Natural killer cell (primary cell): ENCODE results near the gene PEPD. TPM values are rescaled to one million over a fixed set of nuclear protein-coding genes. Genes with fewer than 3 reads are reported as not detected.

Experiments
- ATAC-seq, 3 donors: fragments of 150-1000 bp in 2 of 3; fragments of 200-7000 bp in 1 of 3; cut with Tn5 transposase; 1 replicate in 1 of 3; 2 replicates in 2 of 3; pipeline ENCODE4 v1.10.0; 2021; ENCODE audit warnings: mild to moderate bottlenecking in 2 of 3, moderate library complexity in 2 of 3
- DNase-seq, 2 donors: peaks; one replicate each; pipeline versions ENCODE4 v3.0.0 to v3.0.0-alpha.2; 2013 to 2021; ENCODE audit warnings: mixed read lengths in 1 of 2
- H3K27ac ChIP-seq: one replicate; pipeline ENCODE4 v1.5.1; 2013; ENCODE audit warnings: mild to moderate bottlenecking, low read length
- H3K27me3 ChIP-seq: one replicate; pipeline ENCODE4 v1.6.1; 2013; ENCODE audit warnings: low read length; ENCODE audit not compliant: control insufficient read depth, insufficient read depth
- H3K36me3 ChIP-seq: one replicate; pipeline ENCODE4 v1.6.1; 2013; ENCODE audit warnings: low read length; ENCODE audit not compliant: control insufficient read depth, insufficient read depth
- H3K4me1 ChIP-seq: one replicate; pipeline ENCODE4 v1.6.1; 2013; ENCODE audit warnings: low read length; ENCODE audit not compliant: control insufficient read depth, insufficient read depth
- H3K4me3 ChIP-seq: one replicate; pipeline ENCODE4 v1.5.1; 2013; ENCODE audit warnings: low read length
- H3K9me3 ChIP-seq: one replicate; pipeline ENCODE4 v1.6.1; 2013; ENCODE audit warnings: low read length; ENCODE audit not compliant: control insufficient read depth, insufficient read depth
- H3K27ac Mint-ChIP-seq, 2 donors: one replicate each; pipeline ENCODE4 v1.8.0; 2022; ENCODE audit warnings: mild to moderate bottlenecking in 2 of 2, mixed read lengths in 2 of 2, moderate library complexity in 1 of 2
- H3K27me3 Mint-ChIP-seq, 2 donors: one replicate each; pipeline ENCODE4 v1.8.0; 2022; ENCODE audit warnings: low read depth in 2 of 2, mixed read lengths in 2 of 2
- H3K36me3 Mint-ChIP-seq: one replicate; pipeline ENCODE4 v1.8.0; 2022; ENCODE audit warnings: mixed read lengths
- H3K4me1 Mint-ChIP-seq, 2 donors: one replicate each; pipeline ENCODE4 v1.8.0; 2022; ENCODE audit warnings: mixed read lengths in 2 of 2
- H3K4me3 Mint-ChIP-seq: one replicate; pipeline ENCODE4 v1.8.0; 2022; ENCODE audit warnings: mild to moderate bottlenecking, moderate library complexity, mixed read lengths
- H3K9me3 Mint-ChIP-seq, 2 donors: one replicate each; pipeline ENCODE4 v1.8.0; 2022; ENCODE audit warnings: mixed read lengths in 2 of 2
- WGBS: methylation state at CpG from one replicate; pipeline ENCODE4 v1.1.7; 2013; ENCODE audit warnings: missing lambda C conversion rate; ENCODE audit not compliant: insufficient coverage; 5-methylcytosine and 5-hydroxymethylcytosine counted together
- intact Hi-C: fragments of 100-400 bp; cut with micrococcal nuclease; formaldehyde crosslinking; loops from one replicate; pipeline ENCODE4 v1.14.2; 2022
- total RNA-seq, 4 donors: library from RNA; stranded (reverse); fragments of 120-200 nt in 1 of 4; gene quantifications; one replicate each; pipeline versions ENCODE4 v1.2.3 to v1.2.4, GENCODE V29; 2013 to 2022
- TF ChIP-seq, protein P1 (sequence below): fragments of 200-600 bp; IDR thresholded peaks from one replicate; pipeline ENCODE4 v1.8.0; 2022; ENCODE audit warnings: antibody characterized with exemption

PEPD gene
- total RNA-seq, 3 donors from 2014 or later (not counting 1 experiment from before 2014, with no cell fraction given): 33.9 to 42.2 (median 40.9) TPM

DNA sequence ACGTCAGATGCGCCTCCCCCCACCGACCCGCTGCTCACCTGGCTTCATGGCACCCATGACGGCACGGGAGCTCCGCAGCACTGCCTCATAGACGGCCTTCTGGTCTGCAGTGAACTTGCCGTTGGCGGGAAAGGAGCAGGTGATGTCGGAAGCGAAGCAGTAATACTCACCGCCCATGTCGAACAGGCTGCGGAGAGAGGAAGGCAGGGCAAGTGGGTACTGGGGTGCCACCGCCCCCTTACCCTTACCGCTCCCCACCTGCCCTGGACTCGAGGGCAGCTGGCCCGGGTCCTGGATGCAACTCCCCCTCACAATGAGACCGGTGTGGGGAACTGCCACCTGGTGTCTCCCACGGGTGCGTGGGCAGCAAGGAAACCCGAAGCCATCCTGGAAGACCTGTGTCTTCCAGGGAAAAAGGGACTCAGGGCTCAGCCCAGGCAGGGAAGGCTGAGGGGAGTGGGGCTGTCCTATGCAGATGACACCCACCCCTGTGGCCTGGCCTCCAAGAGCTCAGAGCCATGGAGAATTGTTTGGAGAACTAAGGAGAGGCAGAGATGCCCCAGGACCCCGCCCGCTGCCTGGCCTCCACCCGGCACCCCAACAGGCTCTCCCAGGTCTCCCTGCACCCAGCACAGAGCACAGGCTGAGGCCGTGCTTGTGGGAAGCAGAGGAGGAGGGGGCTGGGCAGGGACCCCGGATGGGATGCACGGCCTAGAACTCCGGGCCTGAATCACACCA lies 119.7 kb downstream of the PEPD start:
- Histone ChIP-seq H3K36me3 (no peaks in the 10 kb centered on the region), H3K4me1 (peaks cover 7% of the 10 kb centered on the region), H3K27ac (no peak overlapping the region), H3K4me3 (no peak overlapping the region), H3K9me3 (no peaks in the 10 kb centered on the region), H3K27me3 (no peaks in the 10 kb centered on the region)
- intact Hi-C loops: no loop called here
- Mint-ChIP-seq H3K9me3 (no peaks in the 10 kb centered on the region), H3K4me1 (no peaks in the 10 kb centered on the region), H3K27ac (no peak overlapping the region), H3K36me3 (no peaks in the 10 kb centered on the region), H3K27me3 (no peaks in the 10 kb centered on the region), H3K4me3 (no peak overlapping the region)
- ATAC-seq (no peak), DNase-seq (no peak)
- TF ChIP-seq, protein P1, sequence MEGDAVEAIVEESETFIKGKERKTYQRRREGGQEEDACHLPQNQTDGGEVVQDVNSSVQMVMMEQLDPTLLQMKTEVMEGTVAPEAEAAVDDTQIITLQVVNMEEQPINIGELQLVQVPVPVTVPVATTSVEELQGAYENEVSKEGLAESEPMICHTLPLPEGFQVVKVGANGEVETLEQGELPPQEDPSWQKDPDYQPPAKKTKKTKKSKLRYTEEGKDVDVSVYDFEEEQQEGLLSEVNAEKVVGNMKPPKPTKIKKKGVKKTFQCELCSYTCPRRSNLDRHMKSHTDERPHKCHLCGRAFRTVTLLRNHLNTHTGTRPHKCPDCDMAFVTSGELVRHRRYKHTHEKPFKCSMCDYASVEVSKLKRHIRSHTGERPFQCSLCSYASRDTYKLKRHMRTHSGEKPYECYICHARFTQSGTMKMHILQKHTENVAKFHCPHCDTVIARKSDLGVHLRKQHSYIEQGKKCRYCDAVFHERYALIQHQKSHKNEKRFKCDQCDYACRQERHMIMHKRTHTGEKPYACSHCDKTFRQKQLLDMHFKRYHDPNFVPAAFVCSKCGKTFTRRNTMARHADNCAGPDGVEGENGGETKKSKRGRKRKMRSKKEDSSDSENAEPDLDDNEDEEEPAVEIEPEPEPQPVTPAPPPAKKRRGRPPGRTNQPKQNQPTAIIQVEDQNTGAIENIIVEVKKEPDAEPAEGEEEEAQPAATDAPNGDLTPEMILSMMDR: no peak
- 96% methylated on average over 30 of the region's 30 CpGs for WGBS

DNA sequence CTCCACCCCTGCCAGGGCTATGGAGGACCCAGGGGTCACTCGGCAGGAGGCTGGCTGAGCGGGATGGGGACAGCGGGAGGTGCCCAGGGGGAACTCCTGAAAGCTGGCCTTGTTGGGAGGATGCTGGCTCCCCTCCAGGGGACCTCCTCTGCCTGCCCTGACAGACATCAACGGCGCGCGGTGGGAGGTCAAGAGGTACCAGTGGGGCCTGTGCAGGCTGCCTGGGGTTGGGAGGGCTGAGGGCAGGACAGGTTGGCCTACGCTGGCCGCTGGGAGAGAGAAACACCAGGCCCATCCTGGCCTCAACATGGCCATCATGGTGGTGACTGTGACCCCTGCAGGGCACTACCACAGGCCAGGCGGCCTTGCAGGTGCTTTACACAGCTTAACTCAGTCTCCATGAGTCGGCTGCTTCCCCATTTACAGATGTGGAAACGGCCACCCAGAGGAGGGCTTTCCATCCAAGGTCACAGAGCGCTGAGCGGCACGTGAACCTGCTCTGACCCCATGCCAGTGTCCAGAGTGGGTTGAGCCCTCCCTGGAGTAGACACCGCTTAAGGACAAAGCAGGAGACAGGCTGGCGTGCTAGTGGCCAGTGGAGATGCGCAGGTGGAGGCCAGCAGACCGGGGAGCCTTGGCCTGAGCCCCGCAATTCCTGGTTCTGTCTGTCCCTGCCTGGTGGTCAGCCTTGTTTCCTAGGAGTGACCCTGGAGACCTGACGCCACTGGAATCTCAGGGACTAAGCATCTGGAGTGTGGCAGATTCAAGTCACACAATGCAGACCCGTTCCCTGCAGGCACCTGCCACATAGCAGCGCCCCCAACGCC lies 120.5 kb downstream of the PEPD start:
- no peaks in the 10 kb centered on the region for H3K36me3 ChIP-seq
- Mint-ChIP-seq H3K27ac (no peak overlapping the region), H3K27me3 (no peaks in the 10 kb centered on the region), H3K36me3 (no peaks in the 10 kb centered on the region), H3K9me3 (no peaks in the 10 kb centered on the region), H3K4me3 (no peak overlapping the region), H3K4me1 (no peaks in the 10 kb centered on the region)
- no peaks in the 10 kb centered on the region for H3K9me3 ChIP-seq
- H3K27me3 ChIP-seq: no peaks in the 10 kb centered on the region
- no peak overlapping the region for H3K27ac ChIP-seq
- ATAC-seq (no peak), DNase-seq (no peak)
- no peak overlapping the region for H3K4me3 ChIP-seq
- 89% methylated on average over 24 of the region's 24 CpGs for WGBS
- intact Hi-C loops: no loop called here
- TF ChIP-seq, protein P1: no peak
- peaks cover 7% of the 10 kb centered on the region for H3K4me1 ChIP-seq

GRCh38 chr19:33399745-33400681 lies 121.6 kb downstream of the PEPD start:
- no peaks in the 10 kb centered on the region for H3K36me3 Mint-ChIP-seq
- H3K4me1 ChIP-seq: peaks cover 5% of the 10 kb centered on the region
- TF ChIP-seq, protein P1: no peak
- no peaks in the 10 kb centered on the region for H3K9me3 ChIP-seq
- no peaks in the 10 kb centered on the region for H3K27me3 Mint-ChIP-seq
- ATAC-seq: no peak
- DNase-seq: no peak
- H3K27ac ChIP-seq: no peak overlapping the region
- H3K4me3 ChIP-seq: no peak overlapping the region
- H3K27ac Mint-ChIP-seq: peak overlapping the region in 1 of 2 donors; percentile 51
- H3K27me3 ChIP-seq: no peaks in the 10 kb centered on the region
- H3K4me3 Mint-ChIP-seq: no peak overlapping the region
- peaks cover 0 to 3% of the 10 kb centered on the region in 2 donors for H3K4me1 Mint-ChIP-seq
- intact Hi-C loops: no loop called here
- WGBS: 88% methylated on average over 22 of the region's 22 CpGs
- no peaks in the 10 kb centered on the region for H3K9me3 Mint-ChIP-seq
- H3K36me3 ChIP-seq: no peaks in the 10 kb centered on the region
